Activated T-cell treated with anti-CD3 and anti-CD28 coated beads, Interleukin-2, amount 50 U/mL, for 4 hours (primary cell): ENCODE measurements around the gene SLC6A3. TPM values are rescaled to one million over a fixed set of nuclear protein-coding genes. Genes with fewer than 3 reads are reported as not detected.

Experiments used
- ATAC-seq, 2 donors: fragments of 200-7000 bp; cut with Tn5 transposase; one replicate each; pipeline ENCODE4 v1.10.0; 2021
- DNase-seq: peaks from one replicate; pipeline ENCODE4 v3.0.0-alpha.2; 2020
- H3K27me3 Mint-ChIP-seq: one replicate; pipeline ENCODE4 v1.8.0; 2021; ENCODE audit warnings: low read depth, mixed read lengths
- H3K36me3 Mint-ChIP-seq: one replicate; pipeline ENCODE4 v1.8.0; 2022; ENCODE audit warnings: mixed read lengths; ENCODE audit not compliant: insufficient read depth
- H3K4me1 Mint-ChIP-seq: one replicate; pipeline ENCODE4 v1.8.0; 2021; ENCODE audit warnings: low read depth, mixed read lengths
- H3K4me3 Mint-ChIP-seq: one replicate; pipeline ENCODE4 v1.8.0; 2021; ENCODE audit warnings: mild to moderate bottlenecking, moderate library complexity, mixed read lengths
- H3K9me3 Mint-ChIP-seq: one replicate; pipeline ENCODE4 v1.8.0; 2021; ENCODE audit warnings: mixed read lengths
- total RNA-seq, 3 donors: library from RNA; stranded (reverse); gene quantifications; one replicate each; pipeline ENCODE4 v1.2.1, GENCODE V29; 2021

Gene SLC6A3
- total RNA-seq, 3 donors from 2014 or later: not detected

GRCh38 chr5:1412163-1412562 is 33.1 kb downstream of the SLC6A3 start:
- Mint-ChIP-seq H3K36me3 (no peaks in the 10 kb centered on the region), H3K27me3 (peaks cover 22% of the 10 kb centered on the region), H3K4me3 (no peak overlapping the region), H3K4me1 (no peaks in the 10 kb centered on the region), H3K9me3 (no peaks in the 10 kb centered on the region)
- DNase-seq: no peak
- ATAC-seq: no peak

GRCh38 chr5:1411099-1411498 is 34.1 kb downstream of the SLC6A3 start:
- ATAC-seq: no peak
- no peaks in the 10 kb centered on the region for H3K36me3 Mint-ChIP-seq
- no peak for DNase-seq
- H3K27me3 Mint-ChIP-seq: peaks cover 22% of the 10 kb centered on the region
- no peaks in the 10 kb centered on the region for H3K9me3 Mint-ChIP-seq
- no peak overlapping the region for H3K4me3 Mint-ChIP-seq
- H3K4me1 Mint-ChIP-seq: no peaks in the 10 kb centered on the region

GRCh38 chr5:1410156-1411014 is 34.9 kb downstream of the SLC6A3 start:
- no peak for ATAC-seq
- peaks cover 25% of the 10 kb centered on the region for H3K27me3 Mint-ChIP-seq
- H3K36me3 Mint-ChIP-seq: no peaks in the 10 kb centered on the region
- H3K4me3 Mint-ChIP-seq: no peak overlapping the region
- H3K9me3 Mint-ChIP-seq: no peaks in the 10 kb centered on the region
- no peaks in the 10 kb centered on the region for H3K4me1 Mint-ChIP-seq
- DNase-seq: no peak

- peaks cover 25% of the 10 kb centered on the region for H3K27me3 Mint-ChIP-seq
- DNase-seq (no peak), ATAC-seq (no peak)
- no peaks in the 10 kb centered on the region for H3K36me3 Mint-ChIP-seq
- no peaks in the 10 kb centered on the region for H3K9me3 Mint-ChIP-seq
- no peak overlapping the region for H3K4me3 Mint-ChIP-seq
- no peaks in the 10 kb centered on the region for H3K4me1 Mint-ChIP-seq
Observed at GRCh38 chr5:1409381-1410110, 35.7 kb downstream of the SLC6A3 start.

- H3K4me3 Mint-ChIP-seq: no peak overlapping the region
- H3K9me3 Mint-ChIP-seq: no peaks in the 10 kb centered on the region
- ATAC-seq (no peak), DNase-seq (no peak)
- H3K4me1 Mint-ChIP-seq: no peaks in the 10 kb centered on the region
- peaks cover 24% of the 10 kb centered on the region for H3K27me3 Mint-ChIP-seq
- no peaks in the 10 kb centered on the region for H3K36me3 Mint-ChIP-seq
Observed at GRCh38 chr5:1406681-1407640, 38.3 kb downstream of the SLC6A3 start.

GRCh38 chr5:1405539-1406530 is 39.4 kb downstream of the SLC6A3 start:
- H3K36me3 Mint-ChIP-seq: no peaks in the 10 kb centered on the region
- no peak overlapping the region for H3K4me3 Mint-ChIP-seq
- ATAC-seq: no peak
- no peaks in the 10 kb centered on the region for H3K4me1 Mint-ChIP-seq
- no peaks in the 10 kb centered on the region for H3K9me3 Mint-ChIP-seq
- DNase-seq: no peak
- H3K27me3 Mint-ChIP-seq: peaks cover 22% of the 10 kb centered on the region

- Mint-ChIP-seq H3K27me3 (peaks cover 20% of the 10 kb centered on the region), H3K36me3 (no peaks in the 10 kb centered on the region), H3K9me3 (no peaks in the 10 kb centered on the region), H3K4me3 (no peak overlapping the region), H3K4me1 (no peaks in the 10 kb centered on the region)
- ATAC-seq: no peak
- no peak for DNase-seq
Observed at GRCh38 chr5:1405121-1405520, 40.1 kb downstream of the SLC6A3 start.

- H3K4me3 Mint-ChIP-seq: no peak overlapping the region
- no peak for DNase-seq
Observed at GRCh38 chr5:1404062-1404461, 41.2 kb downstream of the SLC6A3 start.

GRCh38 chr5:1402611-1403255 is 42.5 kb downstream of the SLC6A3 start:
- no peak for ATAC-seq
- Mint-ChIP-seq H3K4me1 (no peaks in the 10 kb centered on the region), H3K4me3 (no peak overlapping the region), H3K27me3 (peaks cover 17% of the 10 kb centered on the region), H3K9me3 (peaks cover 4% of the 10 kb centered on the region), H3K36me3 (no peaks in the 10 kb centered on the region)
- no peak for DNase-seq

More at GRCh38 chr5:1404062-1404461, 41.2 kb downstream of the SLC6A3 start:
- H3K9me3 Mint-ChIP-seq: peaks cover 4% of the 10 kb centered on the region
- no peaks in the 10 kb centered on the region for H3K36me3 Mint-ChIP-seq
- H3K4me1 Mint-ChIP-seq: no peaks in the 10 kb centered on the region
- peaks cover 17% of the 10 kb centered on the region for H3K27me3 Mint-ChIP-seq
- ATAC-seq: no peak

GRCh38 chr5:1401536-1402138 is 43.6 kb downstream of the SLC6A3 start:
- ATAC-seq (no peak), DNase-seq (no peak)
- H3K4me1 Mint-ChIP-seq: no peaks in the 10 kb centered on the region
- H3K36me3 Mint-ChIP-seq: no peaks in the 10 kb centered on the region
- H3K9me3 Mint-ChIP-seq: peaks cover 4% of the 10 kb centered on the region
- H3K27me3 Mint-ChIP-seq: peaks cover 15% of the 10 kb centered on the region
- no peak overlapping the region for H3K4me3 Mint-ChIP-seq

GRCh38 chr5:1400936-1401335 is 44.3 kb downstream of the SLC6A3 start:
- DNase-seq (no peak), ATAC-seq (no peak)
- Mint-ChIP-seq H3K4me1 (no peaks in the 10 kb centered on the region), H3K4me3 (no peak overlapping the region), H3K36me3 (no peaks in the 10 kb centered on the region), H3K9me3 (peaks cover 4% of the 10 kb centered on the region), H3K27me3 (peaks cover 22% of the 10 kb centered on the region)

- Mint-ChIP-seq H3K27me3 (peaks cover 22% of the 10 kb centered on the region), H3K4me3 (no peak overlapping the region), H3K4me1 (no peaks in the 10 kb centered on the region), H3K9me3 (peaks cover 4% of the 10 kb centered on the region), H3K36me3 (no peaks in the 10 kb centered on the region)
- no peak for ATAC-seq
- DNase-seq: no peak
Observed at GRCh38 chr5:1400211-1400855, 44.9 kb downstream of the SLC6A3 start.
